Spleen (tissue), 7 donors: Measurements from ENCODE around the gene RNF103.

ENCODE experiments used
- CTCF ChIP-seq, 11 experiments: fragments of 200-600 bp in 7 of 11; fragments of 450-650 bp in 4 of 11; sonication (generic) in 4 of 11; IDR thresholded peaks in 8 of 11; conservative IDR thresholded peaks in 3 of 11; 1 replicate in 7 of 11; 2 replicates in 4 of 11; pipeline versions ENCODE4 v1.4.0 to v1.8.0; 2016 to 2021; ENCODE audit warnings: antibody characterized with exemption in 11 of 11, inconsistent platforms in 4 of 11, mild to moderate bottlenecking in 1 of 11
- POLR2AphosphoS5 ChIP-seq, 3 donors: sonication (generic); formaldehyde crosslinking; IDR thresholded peaks; one replicate each; pipeline ENCODE4 v1.5.1; 2017; ENCODE audit warnings: antibody characterized with exemption in 3 of 3
- donor health status: DM: no; HTN: no; CAD: no; lungs with moderate emphysema.
- donor health status: DM: no; HTN: no; CAD: no.
- donor health status: DM: no; HTN: no; CAD: no.

- TF ChIP-seq POLR2AphosphoS5 (IDR thresholded peaks at IDR 0.05): no peak
- TF ChIP-seq CTCF (IDR thresholded peaks at IDR 0.05 in 8 of 11, conservative IDR thresholded peaks at IDR 0.05 in 3 of 11): no peak
Measured at GRCh38 chr2:86556508-86556907, 67.2 kb downstream of the RNF103 start.
